NOMO-1 (cell line): Measurements from ENCODE around the gene ADARB2.

Experiments
- DNase-seq, 2 experiments: peaks; one replicate each; lab custom pipeline; 2025; ENCODE audit not compliant: unreplicated experiment in 2 of 2; lab: John Stamatoyannopoulos, UW

Gene ADARB2

DNA sequence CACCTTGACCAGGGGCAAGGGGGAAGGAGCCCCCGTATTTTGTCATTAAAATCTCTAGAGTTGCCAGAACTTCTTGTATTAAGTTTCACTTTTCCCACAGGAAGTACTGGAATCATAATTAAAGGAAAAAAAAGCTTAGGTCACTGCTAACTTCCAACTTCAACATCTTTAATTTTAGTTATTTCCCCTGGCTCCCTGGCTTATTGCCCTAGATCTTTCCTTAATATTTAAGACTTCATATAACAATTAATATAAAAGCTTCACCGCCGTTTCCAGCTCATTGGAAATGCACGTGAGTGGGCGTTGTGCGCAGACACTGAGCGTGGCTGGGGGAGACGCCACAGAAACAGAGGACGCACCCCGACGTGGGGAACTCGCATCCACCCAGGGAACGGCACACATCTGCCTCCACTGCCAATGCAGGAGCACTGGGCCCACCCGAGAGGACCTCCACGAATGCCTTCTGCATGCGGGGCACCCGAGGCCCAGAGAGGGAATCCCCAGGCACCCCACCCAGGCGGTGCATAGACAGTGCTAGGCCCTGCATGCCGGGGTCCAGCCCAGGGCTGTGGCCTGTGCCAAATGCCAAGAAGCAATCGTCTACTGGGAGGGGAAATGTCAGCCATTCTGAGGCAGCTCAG is 72.2 kb downstream of the ADARB2 start:
- no peak for DNase-seq

DNA sequence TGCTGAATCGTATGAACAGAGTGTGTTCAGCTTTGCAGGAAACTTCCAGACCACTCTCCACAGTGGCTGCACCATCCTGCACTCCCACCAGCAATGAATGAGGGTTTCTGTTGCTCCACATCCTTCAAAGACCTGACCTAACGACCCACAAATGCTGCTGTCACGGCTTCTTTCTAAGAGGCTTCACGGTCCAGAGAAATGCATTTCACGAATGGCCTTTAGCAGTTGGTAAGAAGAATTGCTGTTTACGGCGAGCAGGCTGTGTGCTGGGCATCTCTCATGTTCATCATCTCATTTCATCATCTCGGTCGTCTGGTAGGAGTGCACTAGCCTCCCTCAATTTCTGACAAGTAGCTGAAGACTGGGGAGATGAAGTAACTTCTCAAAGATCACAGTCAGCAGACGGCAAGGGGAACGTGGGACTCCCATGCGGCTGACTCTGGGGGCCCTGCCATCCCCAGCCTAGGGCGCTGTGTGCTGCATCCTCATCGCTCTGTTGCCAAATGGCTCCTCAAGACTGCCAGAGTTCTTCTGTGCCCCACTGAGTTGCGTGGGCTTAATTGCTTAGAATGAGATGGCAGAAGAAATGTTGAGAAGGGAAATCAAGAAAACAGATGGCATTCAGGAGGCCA is 72.9 kb downstream of the ADARB2 start:
- no peak for DNase-seq

DNA sequence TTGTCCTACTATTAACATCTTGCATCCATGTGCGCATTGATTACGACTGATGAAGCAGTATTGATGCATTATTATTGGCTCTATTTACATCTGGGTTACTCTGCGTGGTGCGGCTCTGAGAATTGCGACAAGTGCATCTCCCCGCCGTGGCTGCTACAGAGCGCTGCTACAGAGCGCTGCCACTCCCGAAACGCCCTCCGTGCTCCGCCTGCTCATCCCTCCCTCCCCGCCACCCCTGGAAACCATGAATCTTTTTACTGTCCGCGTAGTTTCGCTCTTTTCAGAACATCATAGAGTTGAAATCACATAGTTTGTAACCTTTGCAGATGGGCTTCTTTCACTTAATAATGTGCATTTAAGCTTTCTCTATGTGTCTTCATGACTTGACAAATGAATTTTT is 74.1 kb downstream of the ADARB2 start:
- no peak for DNase-seq

DNA sequence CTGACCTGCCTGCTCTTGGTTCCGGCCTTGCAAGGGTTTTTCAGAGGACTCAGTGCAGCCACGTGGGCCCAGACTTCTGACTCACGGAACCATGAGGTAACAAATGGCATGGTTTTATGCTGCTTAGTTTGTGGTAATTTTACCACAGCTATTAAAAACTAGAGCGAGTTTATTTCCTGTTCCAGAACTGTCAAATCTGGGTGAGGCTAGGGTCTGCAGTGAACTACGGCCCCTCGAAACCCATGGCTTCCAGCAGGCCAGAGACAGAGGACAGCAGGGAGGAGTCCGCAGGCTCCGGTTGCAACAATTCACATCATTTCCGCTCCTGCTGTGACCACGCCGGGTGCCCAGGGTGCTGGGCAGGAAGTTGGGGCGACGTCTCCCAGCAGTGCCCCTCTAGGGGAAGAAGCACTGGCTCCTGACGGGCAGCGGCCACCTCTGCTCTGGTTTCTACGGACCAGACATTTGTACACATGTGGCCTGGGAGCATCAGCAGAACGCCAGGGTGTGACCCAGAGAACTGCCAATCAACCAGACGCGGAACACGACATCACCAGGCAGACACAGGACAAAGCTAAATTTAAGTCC is 74.8 kb downstream of the ADARB2 start:
- no peak for DNase-seq

DNA sequence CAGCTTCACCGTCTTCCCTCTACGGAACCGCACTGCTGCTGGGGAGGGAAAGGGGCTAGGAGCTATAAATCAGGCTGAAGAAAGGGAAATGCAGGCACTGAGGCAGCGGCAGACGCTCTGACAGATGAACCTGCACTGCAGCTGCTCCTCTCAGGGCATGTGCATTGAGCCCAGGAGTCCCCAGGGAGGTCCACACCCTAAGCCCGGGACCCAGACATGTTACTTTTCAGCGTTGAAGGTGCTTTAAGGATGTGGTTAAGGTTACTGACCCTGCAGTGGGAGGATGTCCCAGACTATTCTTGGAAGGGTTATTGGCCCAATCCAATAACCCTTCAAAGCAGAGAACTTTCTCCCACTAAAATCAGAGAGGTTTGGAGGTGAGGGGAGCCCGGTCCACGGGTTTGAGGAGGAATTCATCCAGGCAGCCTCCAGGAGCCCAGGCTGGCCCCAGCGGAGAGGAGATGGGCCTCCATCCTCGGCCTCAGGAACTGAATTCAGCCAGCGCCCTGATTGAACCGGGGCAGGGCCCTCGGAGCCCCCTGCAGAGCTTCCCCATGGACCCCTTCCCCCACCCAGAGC is 75.4 kb downstream of the ADARB2 start:
- DNase-seq: no peak

DNA sequence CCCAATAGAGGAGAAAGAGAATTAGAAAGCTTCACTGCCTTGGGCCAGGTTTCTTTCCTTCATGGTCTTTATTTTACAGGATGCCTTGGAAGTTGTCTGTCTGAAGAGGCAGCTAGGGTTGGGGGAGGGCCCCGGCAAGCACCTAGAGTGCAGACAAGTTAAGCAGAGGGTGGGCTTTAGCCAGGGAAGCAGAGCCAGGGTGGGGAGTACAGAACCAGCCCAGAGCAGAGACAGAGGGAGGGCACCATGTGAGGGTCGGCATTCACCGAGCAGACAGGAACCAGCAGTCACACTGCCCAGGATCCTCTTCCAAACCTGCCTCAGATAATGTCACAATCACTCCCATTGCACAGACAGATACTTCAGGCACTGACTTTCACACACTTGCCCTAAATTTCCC is 75.9 kb downstream of the ADARB2 start:
- no peak for DNase-seq

DNA sequence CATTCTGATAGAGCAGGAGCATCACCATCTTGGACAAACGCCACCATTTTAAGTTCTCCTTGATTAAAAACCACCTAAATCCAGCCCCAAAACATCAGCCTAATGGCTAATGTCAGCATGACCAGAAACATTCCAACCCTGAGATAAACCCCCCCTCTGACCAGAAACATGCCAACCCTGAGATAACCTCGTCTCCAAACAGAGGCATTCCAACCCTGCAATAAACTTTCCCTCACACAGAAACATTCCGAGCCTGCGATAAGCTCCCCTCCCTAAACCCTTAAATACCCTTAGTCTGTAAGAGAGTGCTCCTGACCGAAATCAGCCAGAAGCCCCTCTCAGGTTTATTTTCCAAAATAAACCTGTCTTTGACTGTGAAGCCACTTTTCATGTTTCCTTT is 76.5 kb downstream of the ADARB2 start:
- no peak for DNase-seq

DNA sequence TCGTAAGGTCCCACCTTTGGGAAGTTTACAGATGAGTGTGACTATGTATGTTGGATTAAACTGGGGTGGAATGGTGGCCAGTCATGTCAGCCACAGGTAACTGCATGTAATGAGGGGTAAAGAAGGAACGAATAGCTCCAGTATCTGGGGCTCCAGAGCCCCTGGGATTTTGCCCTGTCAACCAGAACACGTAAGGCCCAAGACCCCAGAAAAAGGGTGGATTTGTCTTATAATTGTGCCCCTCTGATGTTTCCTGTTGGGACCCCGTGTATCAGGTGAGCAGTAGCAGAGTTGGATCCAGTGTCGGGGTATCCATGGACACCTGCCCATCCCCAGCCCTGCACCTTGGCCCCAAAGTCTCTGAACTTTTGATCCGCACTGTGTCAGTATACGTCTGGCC is 76.9 kb downstream of the ADARB2 start:
- DNase-seq: no peak

DNA sequence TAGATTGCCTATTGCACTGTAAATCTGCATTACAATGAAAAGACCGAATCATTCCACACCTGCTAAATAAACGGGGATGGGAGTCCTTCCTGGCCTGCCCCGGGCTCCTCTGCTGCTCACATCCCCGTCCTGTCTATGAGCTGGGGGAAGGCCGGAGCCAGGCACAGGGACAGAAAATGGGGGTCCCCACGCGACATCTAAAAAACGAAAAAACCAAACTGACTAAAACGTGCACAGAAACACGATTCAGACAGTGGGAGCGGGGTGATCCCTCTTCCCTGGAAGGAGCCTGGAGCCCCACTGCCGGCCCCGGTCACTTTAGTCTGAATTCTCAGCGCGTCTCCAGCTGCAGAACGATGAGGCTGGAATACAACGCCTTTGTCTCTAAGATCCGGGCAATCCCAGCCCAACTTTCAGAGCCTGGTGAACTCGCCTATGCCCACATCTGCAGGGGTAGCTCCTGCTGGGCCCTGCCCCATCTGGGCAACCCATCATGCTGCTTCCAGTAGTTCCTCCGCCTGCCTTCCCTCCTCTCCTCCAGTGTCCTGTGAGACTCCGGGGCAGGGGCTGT is 78.0 kb downstream of the ADARB2 start:
- DNase-seq: no peak

DNA sequence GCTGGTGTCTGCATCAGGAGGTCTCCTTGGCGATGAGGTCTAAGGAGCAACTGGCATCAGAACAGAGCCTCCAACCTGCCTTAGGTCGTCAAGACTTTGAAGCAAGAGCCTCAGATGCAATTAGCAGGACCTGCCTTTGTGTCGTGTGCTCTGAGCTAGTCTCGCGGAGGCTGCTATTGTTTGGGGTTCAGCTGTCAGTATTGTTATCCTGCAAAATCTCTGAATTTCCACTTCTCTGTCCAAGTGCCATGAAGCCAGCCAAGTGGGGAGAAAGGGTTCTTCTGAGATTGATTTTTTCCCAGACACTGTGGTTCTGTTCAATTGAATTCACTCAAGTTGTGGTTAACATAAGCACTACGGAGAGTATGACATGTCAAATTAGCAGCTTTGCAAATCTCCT is 78.7 kb downstream of the ADARB2 start:
- DNase-seq: no peak

DNA sequence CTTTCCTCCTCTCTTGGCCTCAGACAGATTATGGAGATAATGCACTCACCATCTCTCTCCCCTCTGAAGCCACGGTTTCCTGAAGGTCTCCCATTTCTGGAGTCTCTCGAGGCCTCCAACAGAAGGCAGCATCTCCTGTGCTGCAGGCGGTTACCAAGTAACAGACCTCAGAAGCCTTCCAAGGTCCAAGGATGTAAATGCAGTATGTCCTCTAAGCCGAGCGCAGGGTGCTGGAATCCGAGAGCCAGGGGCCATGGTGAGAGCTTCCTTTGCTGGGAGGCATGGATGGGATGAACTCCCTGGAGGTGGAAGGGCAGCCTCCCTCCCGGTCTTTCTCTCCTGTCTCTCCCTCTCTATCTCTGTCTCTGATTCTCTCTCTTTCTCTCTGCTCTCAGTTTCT is 79.8 kb downstream of the ADARB2 start:
- no peak for DNase-seq

DNA sequence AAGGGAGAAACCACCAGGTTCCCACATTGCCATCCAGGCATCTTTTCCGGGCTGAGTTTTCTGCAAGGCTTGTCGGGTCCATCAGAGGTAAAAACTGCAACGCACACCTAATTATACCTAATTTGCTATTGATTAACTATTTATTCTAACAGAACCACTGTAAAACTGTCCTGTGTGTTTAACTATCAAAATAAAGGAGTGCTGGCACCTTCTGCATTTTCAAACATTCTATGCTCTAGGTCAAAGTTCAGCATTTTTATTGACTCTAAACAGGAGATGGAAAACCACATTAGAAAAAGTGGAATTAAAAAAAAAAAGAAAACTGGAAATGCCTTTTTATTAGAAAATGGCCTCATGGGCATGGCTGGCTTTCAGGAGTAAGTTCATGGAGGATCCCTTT is 82.0 kb downstream of the ADARB2 start:
- no peak for DNase-seq

DNA sequence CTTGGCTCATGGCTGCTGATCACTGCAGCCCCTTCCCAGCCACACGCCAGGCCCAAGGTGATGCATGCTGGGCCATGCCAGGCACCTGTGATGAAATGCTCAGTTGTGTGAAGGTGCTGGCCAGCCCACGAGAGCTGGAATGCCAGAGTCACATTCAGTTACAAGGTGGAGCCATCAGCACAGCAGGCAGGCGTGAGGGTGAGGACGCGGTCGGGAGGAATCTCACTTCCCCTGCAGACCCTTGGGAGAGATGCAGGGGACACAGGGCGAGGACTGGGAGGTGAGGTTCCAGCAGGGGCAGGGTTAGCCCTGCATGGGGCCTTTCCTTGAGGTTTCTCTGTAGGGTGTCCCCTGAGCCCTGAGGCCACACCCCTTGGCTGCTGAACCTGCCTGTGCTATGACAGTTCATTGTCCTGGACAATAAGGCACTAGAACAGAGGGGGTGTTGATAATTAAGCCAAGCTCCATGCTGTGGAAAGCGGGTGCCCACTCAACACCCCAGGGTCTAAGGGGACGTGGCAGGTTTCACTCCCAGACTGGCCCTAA is 82.4 kb downstream of the ADARB2 start:
- DNase-seq: no peak

DNA sequence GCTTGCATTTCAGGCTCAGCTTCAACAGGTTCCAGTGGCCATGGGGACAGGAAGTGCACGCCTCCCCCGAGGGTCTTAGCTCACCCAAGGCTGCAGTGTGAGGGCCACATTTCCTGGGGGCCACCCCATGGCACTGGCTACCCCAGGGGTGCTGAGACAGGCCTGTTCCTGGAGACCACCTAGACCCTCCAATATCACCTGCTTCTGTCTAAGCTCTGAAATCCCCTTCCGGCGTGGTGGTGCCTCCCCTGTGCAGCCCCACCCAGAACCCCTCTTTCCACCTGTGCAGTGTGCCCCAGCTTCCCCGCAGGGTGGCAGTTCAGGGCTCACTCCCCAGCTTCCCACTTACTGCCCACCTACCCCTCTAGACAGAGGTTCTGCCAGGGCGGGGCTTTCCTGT is 83.1 kb downstream of the ADARB2 start:
- DNase-seq: no peak

DNA sequence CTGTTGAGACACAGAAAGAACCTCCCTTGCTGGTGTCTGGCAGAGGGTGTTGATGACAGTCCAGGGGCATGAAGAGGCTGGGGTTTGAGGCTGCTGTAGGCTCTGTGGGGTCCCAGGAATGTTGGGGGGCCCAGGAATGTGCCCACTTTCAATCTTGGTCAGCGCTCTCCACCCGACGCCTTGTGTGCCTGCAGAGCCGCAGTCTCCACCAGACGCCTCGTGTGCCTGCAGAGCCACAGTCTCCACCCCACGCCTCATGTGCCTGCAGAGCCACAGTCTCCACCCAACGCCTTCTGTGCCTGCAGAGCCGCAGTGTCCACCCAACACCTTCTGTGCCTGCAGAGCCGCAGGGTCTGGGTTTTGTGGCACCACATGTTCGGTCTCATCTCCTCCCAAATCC is 84.0 kb downstream of the ADARB2 start:
- DNase-seq: no peak

DNA sequence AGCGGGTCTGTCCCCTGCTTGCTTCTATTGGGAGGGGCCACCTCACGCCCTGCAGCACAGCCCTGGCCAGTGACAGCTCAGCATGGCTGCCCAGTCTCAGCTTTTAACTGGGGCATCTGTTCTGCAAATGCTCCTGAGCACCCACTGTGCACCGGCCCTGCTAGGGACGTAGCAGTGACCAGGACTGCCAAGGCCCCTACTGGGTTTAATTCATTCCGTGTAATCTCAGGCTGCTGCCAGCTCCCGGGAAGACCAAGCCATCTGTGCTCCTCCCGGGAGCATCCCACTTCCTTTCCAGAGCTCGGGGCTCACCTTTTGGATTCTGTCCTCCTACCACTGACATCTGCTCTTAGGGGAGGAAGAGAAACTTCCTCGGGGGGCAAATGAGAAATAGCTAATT is 85.2 kb downstream of the ADARB2 start:
- DNase-seq: no peak

DNA sequence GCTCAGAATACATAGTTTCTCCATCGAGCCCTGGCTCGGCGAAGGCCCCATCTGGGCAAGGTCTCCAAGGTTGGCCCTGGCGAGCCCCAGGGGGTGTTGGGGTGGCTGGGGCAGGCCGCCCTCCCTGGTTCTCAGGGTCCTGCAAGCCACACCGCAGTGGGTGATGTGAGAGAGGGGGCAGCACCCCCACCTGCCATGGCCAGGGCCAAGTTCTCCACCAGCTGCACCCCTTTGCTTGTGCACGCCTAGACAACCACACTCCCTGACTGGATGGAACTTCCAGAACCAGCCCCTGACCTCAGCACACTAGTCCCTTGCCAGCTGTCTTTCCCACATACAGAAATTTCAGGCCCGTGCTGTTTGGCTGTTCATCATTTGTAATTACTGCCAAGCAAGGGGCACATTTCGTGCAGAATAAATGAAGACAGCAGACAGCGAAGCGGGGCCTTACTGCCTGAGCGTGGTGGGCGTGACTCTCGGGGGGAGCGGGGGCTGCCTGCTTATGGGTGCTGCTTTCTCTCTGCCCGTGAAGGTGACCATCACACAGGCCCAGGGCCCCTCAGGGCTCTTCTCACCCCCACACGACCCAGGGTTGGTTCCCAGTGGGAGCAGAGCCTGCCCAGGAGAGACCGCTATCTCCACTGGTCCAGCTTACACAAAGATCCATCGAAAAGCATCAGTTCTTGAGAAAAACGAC is 85.9 kb downstream of the ADARB2 start:
- DNase-seq: no peak

DNA sequence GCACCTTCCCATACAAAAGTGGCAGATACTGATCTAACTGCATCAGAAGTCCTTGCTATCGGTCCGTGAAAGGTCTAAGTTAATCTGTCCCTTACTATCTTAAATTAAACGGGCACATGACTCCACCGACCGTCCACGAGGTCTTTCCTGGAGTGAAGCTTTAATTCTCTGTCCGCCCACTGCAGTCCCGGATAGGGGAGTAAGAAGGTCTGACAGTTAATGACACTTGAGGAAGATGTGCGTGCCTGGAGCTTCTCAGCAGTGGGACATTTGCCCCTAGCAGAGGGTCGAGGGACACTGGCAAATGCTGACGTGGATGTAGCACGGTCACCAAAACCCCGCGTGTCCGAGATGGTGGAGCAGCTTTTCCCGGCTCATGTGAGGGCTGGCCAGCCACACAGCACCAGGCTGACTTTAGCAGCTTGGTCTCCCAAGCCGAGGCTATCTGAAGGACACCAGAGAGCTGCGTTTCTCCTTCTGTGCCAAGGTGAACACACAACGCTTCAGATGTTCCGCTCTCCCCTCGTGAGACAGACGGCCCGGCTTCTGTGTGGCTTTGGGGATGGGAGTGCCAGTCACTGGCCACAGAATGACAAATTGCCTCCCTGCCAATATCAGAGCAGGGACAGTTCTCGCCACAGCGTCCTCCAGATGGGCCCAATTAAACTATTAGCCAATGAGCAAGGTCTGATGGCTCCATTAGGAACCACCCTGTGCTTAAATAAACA is 86.6 kb downstream of the ADARB2 start:
- no peak for DNase-seq

DNA sequence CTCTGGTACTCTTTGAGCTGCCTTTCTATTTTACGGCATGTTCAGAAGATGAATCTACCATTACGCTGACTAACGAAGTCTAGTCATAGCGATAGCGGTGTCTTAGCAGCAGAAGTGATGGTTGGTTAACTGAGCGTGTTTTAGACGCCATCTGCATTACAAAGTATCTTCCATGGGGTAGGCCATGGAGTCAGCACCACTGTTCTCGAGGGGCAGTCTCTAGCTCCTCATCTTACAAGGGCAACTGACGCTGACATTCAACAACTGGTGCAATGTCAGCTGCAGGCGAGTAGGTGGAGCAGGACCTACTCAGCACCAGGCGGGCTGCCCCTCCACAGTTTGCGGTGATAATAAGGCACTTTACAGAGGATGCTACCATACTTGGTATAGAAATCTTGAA is 88.7 kb downstream of the ADARB2 start:
- DNase-seq: no peak

DNA sequence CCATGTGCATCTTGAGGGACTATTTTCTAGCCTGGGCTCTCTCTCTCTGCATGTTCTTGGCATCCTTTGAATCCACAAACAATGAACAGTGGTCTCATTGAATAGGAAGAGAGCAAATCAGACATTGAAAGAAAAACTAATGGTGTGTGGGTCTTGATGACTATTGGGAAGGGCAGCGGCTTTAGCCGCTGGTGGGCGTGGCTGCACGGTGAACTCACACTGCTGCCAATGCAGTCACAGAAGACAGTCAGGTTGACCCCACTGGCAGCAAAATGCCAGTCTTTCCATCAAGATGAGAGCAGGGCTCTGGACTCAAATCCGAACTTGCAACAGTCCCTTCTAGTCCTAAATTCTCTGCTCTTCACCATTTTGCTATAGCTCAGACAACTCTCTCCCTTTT is 91.0 kb downstream of the ADARB2 start:
- no peak for DNase-seq
